HTR-8/SVneo (cell line): ENCODE data around the gene HDLBP.
"Not testable (repeated sequence)": the region's sequence is repeated elsewhere in the genome, so short reads cannot be mapped to it uniquely, and the experiment has no call there.

ENCODE experiments used
- DNase-seq: peaks from one replicate; pipeline ENCODE4 v3.0.0; 2011; ENCODE audit warnings: low spot score, mixed read lengths; ENCODE audit not compliant: insufficient read length
- FAIRE-seq: peaks from 2 replicates; lab custom pipeline; 2011; peaks lifted over from hg19 to GRCh38; lab: Jason Lieb, UNC

Gene HDLBP

GRCh38 chr2:241200822-241201395, 114.6 kb downstream of the HDLBP start:
- DNase-seq (no peak), FAIRE-seq (no peak)

- FAIRE-seq (no peak), DNase-seq (no peak)
Observed at GRCh38 chr2:241199897-241200821, 115.3 kb downstream of the HDLBP start.

GRCh38 chr2:241199286-241199685, 116.2 kb downstream of the HDLBP start:
- FAIRE-seq (no peak), DNase-seq (no peak)

- FAIRE-seq (no peak), DNase-seq (no peak)
Observed at GRCh38 chr2:241198381-241199279, 116.8 kb downstream of the HDLBP start.

GRCh38 chr2:241197947-241198346, 117.5 kb downstream of the HDLBP start:
- no peak for DNase-seq
- FAIRE-seq = peak; percentile 33

GRCh38 chr2:241197246-241197645, 118.2 kb downstream of the HDLBP start:
- DNase-seq, FAIRE-seq: not testable (repeated sequence)

GRCh38 chr2:241195506-241196130, 119.9 kb downstream of the HDLBP start:
- FAIRE-seq (no peak), DNase-seq (no peak)

GRCh38 chr2:241194811-241195210, 120.7 kb downstream of the HDLBP start:
- no peak for FAIRE-seq
- no peak for DNase-seq

GRCh38 chr2:241193271-241193670, 122.2 kb downstream of the HDLBP start:
- DNase-seq (no peak), FAIRE-seq (no peak)

GRCh38 chr2:241191081-241191480, 124.4 kb downstream of the HDLBP start:
- FAIRE-seq (no peak), DNase-seq (no peak)

GRCh38 chr2:241190291-241190981, 125.0 kb downstream of the HDLBP start:
- FAIRE-seq = no peak
- no peak for DNase-seq

GRCh38 chr2:241189856-241190201, 125.6 kb downstream of the HDLBP start:
- no peak for FAIRE-seq
- DNase-seq = no peak

- no peak for DNase-seq
- no peak for FAIRE-seq
Observed at GRCh38 chr2:241189093-241189855, 126.2 kb downstream of the HDLBP start.

GRCh38 chr2:241188361-241189092, 126.9 kb downstream of the HDLBP start, which contains the start of gene ANO7:
TSS of gene ANO7 (plus strand) at chr2:241188677. CDS start at chr2:241190064, 1,387 bp downstream.
- FAIRE-seq (no peak), DNase-seq (no peak)

- no peak for DNase-seq
- no peak for FAIRE-seq
Observed at GRCh38 chr2:241187918-241188234, 127.6 kb downstream of the HDLBP start.

- FAIRE-seq = no peak
- DNase-seq = no peak
Observed at GRCh38 chr2:241187101-241187917, 128.2 kb downstream of the HDLBP start.

GRCh38 chr2:241185961-241186360, 129.5 kb downstream of the HDLBP start:
- no peak for DNase-seq
- FAIRE-seq = no peak
